Epidermal melanocyte (primary cell): ENCODE data around the gene MEAK7.
"Not testable (repeated sequence)": the region's sequence is repeated elsewhere in the genome, so short reads cannot be mapped to it uniquely, and the experiment has no call there.

Experiments used
- DNase-seq: peaks from one replicate; pipeline ENCODE4 v3.0.0; 2011; ENCODE audit warnings: low spot score; ENCODE audit not compliant: insufficient read length

The MEAK7 gene

DNA sequence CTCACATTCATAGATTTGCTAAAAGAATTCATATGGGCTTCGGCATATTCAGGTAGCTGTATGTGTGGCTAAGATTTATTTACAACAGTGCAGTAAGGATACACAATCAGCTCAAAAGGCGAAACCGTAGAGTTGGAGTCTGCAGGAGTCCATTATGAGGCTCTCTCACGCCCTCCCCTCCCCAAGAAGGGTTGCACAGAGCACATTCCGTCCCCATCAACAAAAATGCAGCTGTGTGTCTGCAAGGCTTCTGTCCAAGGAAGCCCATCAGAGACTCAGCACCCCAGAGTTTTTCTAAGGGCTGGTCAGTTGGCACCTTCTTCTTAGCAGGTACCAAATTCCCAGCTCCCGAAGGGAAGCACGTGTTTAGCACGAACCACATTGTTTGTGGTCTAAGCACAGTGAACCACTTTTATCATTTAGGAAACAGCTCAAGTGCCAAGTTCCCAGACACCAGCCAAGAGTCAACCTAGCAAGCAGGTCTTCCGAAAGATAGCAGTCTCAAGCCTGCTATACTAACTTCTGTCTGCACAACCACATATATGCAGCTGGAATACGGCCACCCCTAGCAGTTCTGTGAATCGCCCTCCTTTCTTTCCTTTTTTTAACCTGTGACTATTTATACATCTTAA, 28.5 kb upstream of the MEAK7 start:
- no peak for DNase-seq

DNA sequence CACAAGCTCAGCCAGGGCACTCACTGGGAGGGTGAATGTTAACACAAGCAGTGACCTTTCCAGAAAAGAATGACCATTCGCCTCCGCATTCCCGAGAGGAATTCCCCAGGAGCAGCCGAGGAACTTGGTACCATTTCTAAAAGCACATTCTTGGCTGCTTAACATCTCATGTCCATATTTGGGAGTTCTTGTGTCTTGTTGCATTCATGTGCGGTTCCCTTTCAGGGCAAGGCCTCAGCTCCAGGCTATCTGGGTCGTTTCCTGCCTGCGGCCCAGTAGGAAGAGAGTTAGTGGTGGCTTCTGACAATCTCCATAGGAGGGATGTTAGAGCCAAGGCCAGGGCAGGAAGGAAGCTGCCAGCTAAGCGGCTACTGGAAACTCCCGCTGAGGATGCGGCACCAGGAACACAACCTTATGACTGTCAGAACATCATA, 27.8 kb upstream of the MEAK7 start:
- peak; percentile 95 for DNase-seq

DNA sequence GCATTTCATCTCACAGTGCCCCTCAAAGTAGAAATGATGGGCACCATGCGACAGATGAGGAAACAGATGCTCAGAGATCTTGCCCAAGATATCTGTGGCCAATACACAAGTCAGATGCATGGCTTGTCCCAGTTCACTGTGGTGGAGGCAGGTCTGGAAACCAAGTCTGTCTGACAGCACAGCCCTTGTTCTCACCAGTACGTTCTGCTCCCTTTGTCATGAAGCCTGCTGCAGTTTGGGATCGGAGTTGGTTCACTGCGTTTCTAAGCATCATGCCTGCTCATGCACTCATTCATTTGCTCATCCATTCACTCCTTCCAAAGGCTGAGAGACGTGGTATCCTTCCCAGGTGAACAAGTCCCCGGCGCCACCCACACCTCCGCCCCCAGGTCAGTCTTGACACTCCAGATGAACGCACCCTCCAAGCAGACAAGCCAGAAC, 27.2 kb upstream of the MEAK7 start:
- DNase-seq: no peak

- no peak for DNase-seq
These were observed 26.1 kb upstream of the MEAK7 start for GRCh38 chr16:84530590-84530989.

DNA sequence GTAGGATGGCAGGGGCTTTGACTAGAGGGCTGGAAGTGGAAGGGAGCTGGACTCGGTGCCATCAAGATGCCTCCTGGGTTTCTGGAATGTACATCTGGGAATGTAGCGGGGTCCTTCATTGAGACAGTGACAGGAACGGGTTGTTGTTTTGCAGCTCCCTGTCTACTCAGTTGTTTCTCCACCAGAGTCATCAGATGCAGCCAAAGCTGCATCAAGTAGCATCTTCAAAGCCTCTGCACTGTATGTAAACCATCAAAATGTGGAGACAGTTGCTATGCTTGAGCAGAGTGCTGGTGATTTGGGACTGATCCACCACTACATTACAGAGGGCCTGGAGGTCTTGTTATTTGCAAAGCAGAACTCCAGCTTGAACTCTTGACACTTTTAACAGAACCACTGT, 25.1 kb upstream of the MEAK7 start:
- no peak for DNase-seq

DNA sequence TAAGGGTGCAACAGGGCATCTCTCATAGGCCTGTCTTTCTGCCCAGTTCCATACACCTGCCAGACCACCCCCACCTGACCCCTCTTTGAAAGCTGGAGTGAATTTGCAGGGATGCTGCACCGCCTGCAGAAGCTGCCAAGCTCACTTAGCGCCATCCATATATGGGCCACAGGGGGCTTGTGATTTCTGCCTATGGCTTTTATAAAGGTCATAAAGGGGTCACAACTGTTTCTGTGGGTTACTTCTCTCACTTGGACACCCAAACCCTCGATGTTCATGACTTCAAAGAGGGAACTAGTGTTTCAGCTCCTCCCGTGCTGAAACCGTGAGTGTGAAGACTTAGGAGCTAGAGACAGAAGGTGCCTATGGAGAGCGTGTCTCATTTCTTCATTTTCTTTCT, 23.9 kb upstream of the MEAK7 start:
- no peak for DNase-seq

DNA sequence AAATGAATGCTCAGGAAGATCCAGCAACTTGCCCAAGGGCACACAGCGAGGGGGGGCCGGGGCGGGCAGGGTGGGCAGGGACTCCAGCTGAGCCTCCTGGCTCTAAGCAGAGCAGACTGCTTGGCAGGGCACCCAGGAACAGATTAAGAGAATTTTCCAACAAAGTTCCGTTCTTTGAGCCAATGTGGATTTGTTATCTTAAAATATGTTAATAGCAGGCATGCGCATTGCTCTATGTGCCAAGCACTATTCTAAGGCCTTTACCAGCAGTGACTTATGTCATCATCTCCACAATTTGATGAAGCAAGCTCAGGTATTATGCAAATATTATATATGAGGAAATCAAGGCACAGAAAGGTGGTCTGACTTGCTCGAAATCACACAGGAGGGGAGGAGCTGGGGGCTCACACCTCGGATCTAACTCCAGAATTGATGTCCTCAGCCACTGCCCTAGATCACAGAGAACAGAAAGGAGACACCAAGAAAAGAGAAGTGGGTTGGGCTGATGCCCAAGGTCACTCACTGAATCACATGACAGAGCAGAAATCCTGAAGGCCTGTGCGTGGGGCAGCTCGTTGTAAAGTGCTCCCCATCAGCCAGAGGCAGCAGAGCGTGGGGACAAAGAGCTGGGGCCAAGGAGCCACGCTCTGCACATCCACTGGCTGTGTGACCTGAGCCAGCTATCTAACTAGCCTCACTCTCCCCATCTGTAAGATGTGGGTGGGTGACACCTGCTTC, 23.2 kb upstream of the MEAK7 start:
- DNase-seq: no peak

DNA sequence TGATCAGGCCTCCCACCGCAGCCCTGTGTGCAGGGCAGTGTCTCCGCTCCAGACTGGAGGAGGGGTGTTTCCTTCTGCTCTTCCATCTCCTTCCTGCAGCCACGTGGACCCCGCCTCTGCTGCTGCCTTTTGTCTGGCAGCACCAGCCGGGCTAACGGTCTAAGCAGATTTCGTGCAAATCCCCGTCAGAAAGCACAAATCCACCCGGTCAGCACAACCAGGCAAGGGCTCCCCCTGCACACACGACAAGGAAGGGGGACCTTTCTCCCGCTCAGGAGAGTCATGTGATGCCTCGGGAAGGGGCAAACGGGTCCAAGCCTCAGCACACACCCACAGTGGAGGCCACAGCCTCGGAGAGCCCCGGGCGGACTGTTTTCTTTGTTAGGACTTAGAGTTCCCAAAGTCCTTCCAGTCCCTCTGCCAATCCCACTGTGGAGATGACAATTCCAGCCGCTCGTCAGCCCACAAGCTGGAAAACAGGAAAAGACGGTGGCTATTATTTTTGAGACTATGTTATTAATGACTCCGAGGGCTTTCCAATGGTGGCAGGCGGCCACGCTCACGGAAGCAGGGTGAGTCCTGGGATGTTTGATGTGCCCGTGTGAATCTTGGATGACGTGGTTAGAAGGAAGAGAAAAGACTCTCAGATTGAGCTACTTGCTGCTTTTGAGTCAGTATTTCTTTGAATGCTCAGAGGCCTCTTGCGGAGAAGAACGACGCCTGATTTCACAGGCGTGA, 22.5 kb upstream of the MEAK7 start:
- DNase-seq: peak; percentile 38

- not testable (repeated sequence) for DNase-seq
These were observed 20.6 kb upstream of the MEAK7 start for GRCh38 chr16:84524941-84525581.

- no peak for DNase-seq
These were observed 20.0 kb upstream of the MEAK7 start for GRCh38 chr16:84524346-84524920.

DNA sequence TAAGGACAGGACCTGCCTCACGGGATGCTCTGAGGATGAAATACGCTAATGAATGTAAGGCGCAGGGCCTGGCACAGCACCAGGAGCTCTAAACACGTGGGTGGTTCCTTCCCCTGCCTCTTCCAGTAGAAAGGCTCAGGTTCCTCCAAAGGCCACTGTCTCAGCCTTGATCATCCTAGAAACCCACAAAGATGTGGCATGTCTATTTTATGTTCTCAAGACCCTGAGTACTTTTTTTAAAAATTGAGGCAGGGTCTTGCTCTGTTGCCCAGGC, 17.0 kb upstream of the MEAK7 start:
- no peak for DNase-seq

- no peak for DNase-seq
These were observed 16.5 kb upstream of the MEAK7 start for GRCh38 chr16:84520725-84521496.

GRCh38 chr16:84519855-84520254, 15.4 kb upstream of the MEAK7 start:
- DNase-seq: no peak

DNA sequence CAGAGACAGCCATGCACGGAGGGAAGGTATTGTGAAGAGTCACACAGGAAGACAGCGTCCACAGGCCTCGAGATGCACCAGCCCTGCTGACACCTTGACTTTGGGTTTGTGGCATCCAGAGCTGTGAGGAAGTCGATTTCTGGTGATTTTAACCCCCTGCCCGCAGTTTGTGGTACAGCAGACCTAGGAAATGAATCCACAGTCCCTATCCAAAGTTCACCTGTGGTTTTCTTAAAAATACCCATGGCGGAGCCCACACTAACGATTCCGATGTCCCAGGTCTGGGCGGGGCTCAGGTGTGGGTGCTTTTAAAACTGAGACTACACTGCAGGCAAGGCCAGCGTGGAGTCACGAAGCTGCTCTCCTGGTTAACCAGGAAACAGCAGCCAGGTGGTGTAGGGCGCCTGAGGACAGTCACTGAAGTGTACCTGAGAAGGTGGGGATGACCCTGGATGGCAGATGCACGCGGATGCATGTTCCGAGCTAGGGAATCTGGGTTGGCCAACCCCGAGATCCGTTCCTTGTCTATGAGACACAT, 14.4 kb upstream of the MEAK7 start:
- DNase-seq: no peak

GRCh38 chr16:84518220-84518619, 13.8 kb upstream of the MEAK7 start:
- peak; percentile 50 for DNase-seq

DNA sequence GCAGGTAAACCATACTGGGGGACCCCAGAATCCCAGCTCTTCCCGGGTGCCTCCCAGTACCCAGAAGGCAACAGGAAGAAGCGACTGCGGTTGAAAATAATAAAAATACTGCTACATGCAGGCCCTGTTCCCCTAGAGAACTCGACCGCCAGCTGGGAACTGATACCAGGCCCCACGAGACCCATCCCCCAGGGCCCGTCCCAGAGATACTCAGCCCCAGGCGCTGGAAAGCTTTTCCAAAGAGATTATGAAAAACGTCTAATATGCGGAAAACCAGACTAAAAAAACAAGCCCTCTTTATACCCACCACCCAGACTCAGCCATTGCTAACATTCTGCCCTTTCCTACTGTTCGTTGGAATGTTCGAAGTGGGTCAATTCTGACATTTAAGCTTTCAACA, 12.9 kb upstream of the MEAK7 start:
- DNase-seq: peak; percentile 66

DNA sequence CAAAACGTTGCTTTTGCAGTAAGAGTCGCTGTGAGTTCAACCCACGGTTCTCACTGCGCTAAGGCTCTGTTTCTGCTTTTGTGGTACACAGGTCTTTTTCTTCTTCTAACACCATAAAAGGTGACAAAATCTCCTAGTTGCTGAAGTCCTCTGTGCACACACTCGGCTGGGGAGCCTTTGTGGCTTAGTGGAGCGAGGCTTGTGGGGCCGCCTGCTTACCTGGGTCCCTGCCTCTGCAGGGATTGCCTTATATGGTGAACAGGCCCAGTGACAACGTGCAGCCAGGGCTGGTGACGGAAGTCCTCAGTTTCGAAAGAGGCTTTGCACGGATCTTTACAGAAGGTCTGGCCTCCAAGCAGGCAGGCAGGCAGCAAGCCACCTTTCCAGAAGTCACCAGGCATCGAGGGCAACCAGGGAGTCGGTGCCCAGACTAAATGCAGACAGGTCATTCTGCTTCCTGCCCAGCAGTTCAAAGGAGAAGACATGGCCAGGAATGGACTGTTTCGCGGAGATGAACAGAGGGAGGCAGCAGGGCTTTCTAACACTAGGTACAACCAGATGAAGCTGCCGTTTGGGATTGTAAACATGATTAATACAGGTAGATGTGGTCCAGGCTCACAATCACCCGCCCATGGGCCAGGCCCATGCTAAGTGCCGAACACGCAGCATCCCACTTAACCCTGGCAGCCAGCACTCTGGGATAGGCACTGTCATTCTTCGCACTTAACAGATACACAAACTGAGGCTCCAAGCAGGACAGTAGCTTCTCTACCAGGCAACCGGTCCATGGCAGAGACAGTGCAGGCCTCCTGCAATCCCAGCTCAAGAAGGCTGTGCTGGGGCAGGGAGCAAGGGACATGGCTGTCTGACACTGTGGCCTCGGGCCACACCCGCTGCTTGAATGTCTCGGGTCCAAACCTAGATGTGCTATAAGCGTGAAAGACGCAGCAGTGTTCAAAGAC, 10.7 kb upstream of the MEAK7 start:
- no peak for DNase-seq

DNA sequence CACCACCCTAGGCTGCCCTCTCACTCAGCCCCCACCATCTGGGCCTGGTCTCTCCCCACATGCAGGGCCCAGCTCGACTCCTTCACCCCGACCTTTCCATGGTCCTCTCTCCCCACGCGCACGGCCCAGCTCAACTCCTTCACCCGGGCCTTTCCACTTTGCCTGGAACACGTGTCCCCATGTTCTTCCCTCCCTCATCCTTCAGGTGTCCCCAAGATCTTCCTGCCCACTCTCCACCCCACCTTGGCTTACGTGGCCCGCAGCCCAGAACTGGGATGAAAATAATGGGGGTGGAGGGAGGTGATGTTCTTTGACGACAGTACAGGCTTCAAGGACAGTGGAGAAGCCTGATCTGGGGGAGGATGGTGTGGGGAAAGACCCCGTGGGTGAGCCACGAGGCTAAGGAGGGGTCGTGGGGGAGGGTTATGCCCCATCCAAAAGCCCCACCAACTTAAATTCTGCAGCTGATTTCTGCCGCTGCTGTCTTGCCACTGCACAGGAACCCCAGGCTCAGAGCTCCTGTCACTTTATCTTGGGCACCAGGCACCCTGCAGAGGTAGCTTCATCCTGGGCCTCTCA, 9.9 kb upstream of the MEAK7 start:
- no peak for DNase-seq

- no peak for DNase-seq
These were observed 9.2 kb upstream of the MEAK7 start for GRCh38 chr16:84513666-84514065.
